Bronchial epithelial cell (primary cell): ENCODE measurements around the gene NPR3. TPM values are rescaled to one million over a fixed set of nuclear protein-coding genes. Genes with fewer than 3 reads are reported as not detected.

ENCODE experiments used
- DNase-seq: peaks from one replicate; pipeline ENCODE4 v3.0.0-alpha.2; 2010; ENCODE audit warnings: low read depth
- FAIRE-seq: peaks from 2 replicates; lab custom pipeline; 2011; peaks lifted over from hg19 to GRCh38; lab: Jason Lieb, UNC
- H3K27me3 ChIP-seq: 2 replicates; pipeline ENCODE4 v1.5.1; 2011; ENCODE audit warnings: low read length; ENCODE audit not compliant: control insufficient read depth, insufficient read depth
- H3K36me3 ChIP-seq: 2 replicates; pipeline ENCODE4 v1.5.1; 2011; ENCODE audit warnings: low read length; ENCODE audit not compliant: control insufficient read depth, insufficient read depth
- H3K4me3 ChIP-seq: 2 replicates; pipeline ENCODE4 v1.5.1; 2011; ENCODE audit warnings: mild to moderate bottlenecking, low read depth, low read length, control low read depth
- CTCF ChIP-seq: IDR thresholded peaks from 2 replicates; pipeline ENCODE4 v1.5.1; 2011; ENCODE audit warnings: mild to moderate bottlenecking, moderate library complexity, low read length, control low read depth, inconsistent platforms; ENCODE audit not compliant: insufficient read depth, severe bottlenecking
- total RNA-seq: library from RNA; depleted of rRNA; stranded (reverse); fragments of >200 nt; gene quantifications from 2 replicates; pipeline ENCODE4 v1.2.1, GENCODE V29; 2014

The NPR3 gene
- total RNA-seq: 1.2 and 17.1 TPM in 2 replicates

- FAIRE-seq: no peak
- no peak for DNase-seq
- no peak for TF ChIP-seq CTCF
- Histone ChIP-seq H3K27me3 (peaks cover 13% of the 10 kb centered on the region), H3K36me3 (no peaks in the 10 kb centered on the region), H3K4me3 (peak within 1 kb of the TSS; percentile 58)
These were observed at the start of gene NPR3 for GRCh38 chr5:32710550-32711361. NPR3 (plus strand) TSS chr5:32711321; CDS start chr5:32711777, 456 bp downstream.

GRCh38 chr5:32664523-32664922 is 46.6 kb upstream of the NPR3 start:
- no peak for TF ChIP-seq CTCF
- Histone ChIP-seq H3K36me3 (no peaks in the 10 kb centered on the region), H3K27me3 (no peaks in the 10 kb centered on the region), H3K4me3 (no peak overlapping the region)
- FAIRE-seq: no peak
- peak; percentile 10 for DNase-seq

- FAIRE-seq (no peak), DNase-seq (no peak)
- no peaks in the 10 kb centered on the region for H3K27me3 ChIP-seq
- TF ChIP-seq CTCF: no peak
- H3K4me3 ChIP-seq: no peak overlapping the region
- H3K36me3 ChIP-seq: no peaks in the 10 kb centered on the region
These were observed 42.6 kb upstream of the NPR3 start for GRCh38 chr5:32668552-32668951.

GRCh38 chr5:32673272-32673671 is 37.8 kb upstream of the NPR3 start:
- H3K4me3 ChIP-seq: no peak overlapping the region
- H3K36me3 ChIP-seq: no peaks in the 10 kb centered on the region
- TF ChIP-seq CTCF: no peak
- DNase-seq (no peak), FAIRE-seq (no peak)
- no peaks in the 10 kb centered on the region for H3K27me3 ChIP-seq

- no peak overlapping the region for H3K4me3 ChIP-seq
- no peak for TF ChIP-seq CTCF
- no peak for FAIRE-seq
- no peak for DNase-seq
- H3K36me3 ChIP-seq: no peaks in the 10 kb centered on the region
- no peaks in the 10 kb centered on the region for H3K27me3 ChIP-seq
These were observed 34.1 kb upstream of the NPR3 start for GRCh38 chr5:32677023-32677422.
